SW480 (cell line): Measurements from ENCODE around the gene SLC16A2.

Source experiments
- DNase-seq: peaks from one replicate; pipeline ENCODE4 v3.0.0-alpha.2; 2016; ENCODE audit warnings: low spot score

Gene SLC16A2

GRCh38 chrX:74421036-74421739, at the start of gene SLC16A2:
Gene SLC16A2 (plus strand): TSS chrX:74421493. CDS start chrX:74421638, 145 bp downstream.
- DNase-seq: peak; percentile 64

DNA sequence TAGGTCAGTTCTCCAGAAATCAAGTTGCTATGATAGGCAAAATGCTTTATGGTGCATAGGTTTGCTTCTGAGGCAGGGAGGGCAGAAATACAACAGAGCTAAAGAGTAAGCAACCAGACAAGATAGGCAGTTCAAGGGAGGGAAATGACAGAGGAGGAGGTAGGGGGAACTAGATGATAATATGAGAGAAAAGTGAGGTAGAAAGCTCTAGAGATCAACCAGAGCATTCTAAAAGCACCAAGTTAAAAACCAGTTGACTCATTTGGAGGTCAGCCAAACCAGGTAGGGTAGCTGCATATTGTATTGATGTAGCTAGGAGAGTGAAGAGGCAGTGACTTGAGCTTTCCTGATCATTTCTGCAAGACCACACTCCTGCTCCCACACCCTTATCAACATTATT, 49.0 kb upstream of the SLC16A2 start:
- no peak for DNase-seq

DNA sequence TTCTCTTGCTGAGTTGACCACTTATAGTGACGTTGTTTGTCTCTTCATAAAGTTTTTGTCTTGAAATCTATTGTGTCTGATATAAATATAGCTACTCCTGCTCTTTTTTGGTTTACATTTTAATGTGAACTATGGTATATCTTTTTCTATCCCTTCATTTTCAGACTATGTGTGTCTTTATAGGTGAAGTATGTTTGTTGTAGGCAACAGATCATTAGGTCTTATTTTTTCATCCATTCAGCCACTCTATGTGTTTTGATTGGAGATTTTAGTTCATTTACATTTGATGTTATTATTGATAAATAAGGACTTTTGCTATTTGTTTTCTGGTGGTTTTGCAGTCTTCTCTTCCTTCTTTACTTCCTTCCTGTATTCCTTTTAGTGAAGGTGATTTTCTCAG, 44.0 kb upstream of the SLC16A2 start:
- DNase-seq: no peak

DNA sequence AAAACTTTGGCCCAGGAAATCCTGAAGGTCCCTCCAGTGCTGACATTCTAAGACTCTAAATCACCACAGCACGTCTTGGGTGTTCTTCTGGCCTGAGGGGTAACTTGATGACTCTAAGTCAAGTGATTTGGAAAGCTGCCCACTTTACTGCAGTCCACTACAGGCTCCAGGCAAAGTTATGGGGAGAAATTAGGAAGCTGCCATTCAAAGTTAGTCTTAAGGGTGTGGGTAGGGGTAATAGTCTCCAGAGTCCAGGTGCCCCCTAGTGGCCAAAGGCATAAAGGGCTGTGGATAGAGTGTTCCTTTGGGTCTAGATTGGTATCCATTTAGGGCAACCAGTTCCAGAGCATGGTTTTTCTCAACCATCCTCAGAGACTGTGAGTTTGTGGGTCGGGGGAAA, 38.7 kb upstream of the SLC16A2 start:
- DNase-seq: peak; percentile 64

- peak; percentile 39 for DNase-seq
These were observed 37.7 kb upstream of the SLC16A2 start for GRCh38 chrX:74383611-74384010.

GRCh38 chrX:74389016-74389722, 32.1 kb upstream of the SLC16A2 start:
- DNase-seq: no peak

DNA sequence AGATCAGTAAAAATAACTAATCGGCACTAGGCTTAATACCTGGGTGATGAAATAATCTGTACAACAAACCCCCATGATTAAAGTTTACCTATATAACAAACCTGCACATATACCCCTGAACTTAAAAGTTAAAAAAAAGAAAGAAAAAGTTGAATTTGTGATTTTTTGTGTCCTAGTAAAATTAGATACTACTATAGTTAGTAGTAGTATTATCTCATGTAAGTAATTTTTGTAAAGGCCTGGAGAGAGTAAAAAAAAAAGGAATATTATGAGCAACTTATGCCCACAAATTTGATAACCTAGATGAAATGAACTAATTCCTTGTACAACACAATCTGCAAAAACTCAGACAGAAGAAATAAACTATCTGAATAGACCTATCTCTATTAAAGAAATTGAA, 25.7 kb upstream of the SLC16A2 start:
- no peak for DNase-seq

GRCh38 chrX:74405973-74406489, 15.3 kb upstream of the SLC16A2 start:
- no peak for DNase-seq

GRCh38 chrX:74408304-74408703, 13.0 kb upstream of the SLC16A2 start:
- DNase-seq: no peak

DNA sequence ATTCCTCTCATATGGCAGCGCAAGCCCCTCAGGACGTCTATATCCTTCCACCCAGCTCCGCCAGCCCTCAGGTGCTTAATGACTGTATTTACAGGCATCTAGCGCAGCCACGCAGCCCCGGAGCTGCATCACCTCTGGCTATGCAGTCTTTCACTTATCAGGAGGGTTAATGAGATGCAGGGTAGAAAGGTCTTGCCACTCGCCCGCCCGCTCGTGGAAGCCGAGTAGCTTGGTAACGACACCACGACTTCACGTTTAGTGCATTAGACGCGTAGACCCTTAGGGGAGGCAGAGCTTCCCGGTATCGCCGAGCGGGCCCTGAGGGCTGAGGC, 1.5 kb upstream of the SLC16A2 start:
- DNase-seq: peak; percentile 18

DNA sequence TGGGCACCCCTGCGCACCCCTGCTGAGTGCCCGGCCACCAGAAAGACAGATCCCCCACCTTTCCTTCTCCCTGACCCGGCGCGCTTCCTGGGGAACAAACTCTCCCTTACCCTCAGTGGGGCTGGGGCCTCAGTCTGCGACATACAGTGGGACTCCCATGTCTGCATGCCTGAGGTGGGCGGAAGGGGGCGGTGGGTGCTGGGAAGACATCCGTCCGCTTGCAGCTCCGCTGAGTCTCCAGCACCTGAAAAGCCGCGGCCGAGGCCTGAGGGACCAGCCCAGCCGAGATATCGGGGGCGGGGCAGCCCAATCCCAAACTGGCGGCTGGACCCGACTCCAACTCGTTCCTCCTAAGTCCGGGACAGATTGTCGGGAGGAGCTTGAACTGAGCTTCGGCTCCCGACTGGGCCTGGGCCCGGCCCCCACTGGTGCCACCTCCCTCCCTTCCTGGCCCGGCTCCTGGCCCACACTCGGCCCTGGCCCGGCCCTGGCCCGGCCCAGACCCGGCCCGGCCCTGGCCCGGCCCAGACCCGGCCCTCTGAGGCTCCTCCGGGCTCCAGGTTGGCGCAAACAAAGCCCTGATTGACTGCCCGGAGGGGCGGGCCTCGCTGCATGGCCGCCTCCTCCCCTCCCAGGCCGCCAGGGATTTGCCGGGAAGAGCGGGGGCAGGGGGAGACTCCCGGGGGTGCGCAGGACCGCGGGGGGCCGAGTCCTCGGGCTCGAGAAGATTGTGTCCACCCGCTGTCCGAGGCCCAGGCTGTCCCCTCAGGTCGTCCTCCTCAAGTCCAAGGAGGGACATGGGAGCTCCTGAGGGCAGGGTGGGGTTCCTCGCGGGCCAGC, 877 bp upstream of the SLC16A2 start:
- peak; percentile 36 for DNase-seq

- no peak for DNase-seq
These were observed 553 bp downstream of the SLC16A2 start for GRCh38 chrX:74421740-74422352.

DNA sequence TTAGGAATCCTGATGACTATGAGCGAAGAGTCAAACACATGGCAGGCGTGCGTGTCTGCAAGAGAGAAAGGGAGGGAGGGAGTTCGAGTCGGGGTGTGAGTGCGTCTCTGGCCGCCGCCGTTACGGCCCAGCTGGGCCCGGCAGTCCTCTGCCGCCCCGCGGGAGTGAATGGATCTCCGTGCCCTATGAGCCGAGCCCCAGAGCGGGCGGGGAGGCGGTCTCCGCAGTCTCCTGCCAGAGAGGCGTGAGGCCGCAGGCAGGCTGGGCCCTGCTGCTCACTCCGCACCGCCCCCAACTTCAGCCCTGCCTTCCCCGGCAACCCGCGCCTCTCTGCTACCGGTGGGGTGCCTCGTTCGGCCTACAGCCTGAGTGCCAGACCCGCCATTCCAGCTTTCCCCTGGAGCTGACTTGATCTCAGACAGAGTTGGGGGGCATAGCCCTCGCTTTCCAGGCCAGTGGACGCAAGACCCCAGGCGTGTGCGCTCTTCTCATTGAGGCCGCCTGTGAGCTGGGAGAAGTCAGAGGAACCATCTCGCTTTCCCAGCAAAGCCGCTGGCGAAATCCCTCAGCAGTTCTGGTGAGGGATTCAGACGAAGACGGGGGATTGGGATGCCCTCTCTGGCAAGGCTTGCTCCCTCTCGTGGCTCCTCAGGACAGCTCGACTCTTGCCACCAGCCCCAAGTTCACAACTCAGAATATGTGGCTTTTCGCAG, 1.4 kb downstream of the SLC16A2 start:
- no peak for DNase-seq

DNA sequence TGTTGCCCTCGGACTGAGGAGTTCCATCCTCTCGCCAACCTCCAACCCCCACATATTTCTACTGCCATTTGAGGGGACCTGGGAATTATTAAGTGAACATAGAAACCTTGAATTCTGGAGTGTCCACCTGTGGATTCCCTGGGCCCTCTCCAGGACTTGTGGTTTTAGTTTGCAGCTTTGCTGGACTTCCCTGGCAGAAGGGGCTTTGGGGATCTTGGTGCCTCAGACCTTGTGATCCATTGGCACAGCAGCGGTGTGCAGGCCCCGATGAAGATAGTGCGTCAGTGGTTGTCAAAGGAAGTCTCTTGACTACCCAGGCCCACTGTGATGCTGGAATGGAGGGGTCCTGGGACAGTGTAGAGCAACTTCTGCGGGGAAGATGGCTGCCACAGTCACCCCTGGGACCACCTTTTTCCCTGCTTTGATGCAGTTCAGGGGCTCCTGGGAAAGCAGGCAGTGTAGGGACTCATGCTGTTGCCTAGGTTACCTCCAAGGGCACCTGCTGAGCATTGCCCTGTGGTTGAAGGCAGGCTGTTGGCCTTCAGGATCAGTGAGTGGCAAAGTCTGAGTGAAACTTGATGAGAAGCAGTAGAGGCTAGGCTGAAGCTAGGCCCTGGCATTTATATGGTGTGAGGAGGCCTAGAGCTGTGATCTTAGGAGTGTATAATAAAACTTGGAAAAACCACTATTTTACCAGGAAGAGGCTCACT, 2.2 kb downstream of the SLC16A2 start:
- peak; percentile 0 for DNase-seq

DNA sequence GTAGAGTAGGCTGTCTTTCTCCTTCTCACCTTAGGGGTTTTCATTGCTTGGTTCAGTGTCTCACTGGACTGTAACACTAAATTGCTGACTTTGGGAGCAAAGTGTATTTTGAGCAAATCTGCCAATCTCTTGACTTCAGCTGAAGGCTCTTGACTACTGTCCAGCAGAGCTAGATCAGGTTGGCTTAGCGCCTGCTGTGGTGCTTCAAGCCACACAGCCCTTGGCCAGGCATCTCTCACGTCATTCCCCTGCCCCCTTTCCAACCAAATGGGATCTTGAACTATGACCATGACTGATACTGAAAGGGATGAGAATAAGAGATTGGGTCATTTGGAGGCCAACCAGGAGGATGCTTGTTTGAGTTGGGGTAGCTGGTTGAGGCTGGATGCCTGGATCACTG, 4.8 kb downstream of the SLC16A2 start:
- no peak for DNase-seq

DNA sequence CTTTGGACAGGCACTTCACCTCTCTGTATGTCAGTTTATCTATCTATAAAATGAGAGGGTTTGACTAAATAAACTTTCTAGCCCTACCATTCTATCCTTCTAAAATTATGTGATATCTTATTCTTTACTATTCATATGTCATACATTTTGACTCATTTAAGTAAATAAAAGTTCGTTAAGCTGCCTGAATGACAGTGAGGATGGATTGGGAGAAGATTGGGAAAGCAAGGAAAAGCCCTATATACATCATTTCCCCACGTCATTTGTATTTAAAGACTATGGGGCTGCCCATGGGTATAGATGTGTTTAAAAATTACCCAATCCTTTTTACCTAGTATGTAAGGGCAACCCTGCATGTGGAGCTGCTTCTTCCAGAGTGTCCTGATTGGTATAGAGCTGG, 5.3 kb downstream of the SLC16A2 start:
- no peak for DNase-seq

DNA sequence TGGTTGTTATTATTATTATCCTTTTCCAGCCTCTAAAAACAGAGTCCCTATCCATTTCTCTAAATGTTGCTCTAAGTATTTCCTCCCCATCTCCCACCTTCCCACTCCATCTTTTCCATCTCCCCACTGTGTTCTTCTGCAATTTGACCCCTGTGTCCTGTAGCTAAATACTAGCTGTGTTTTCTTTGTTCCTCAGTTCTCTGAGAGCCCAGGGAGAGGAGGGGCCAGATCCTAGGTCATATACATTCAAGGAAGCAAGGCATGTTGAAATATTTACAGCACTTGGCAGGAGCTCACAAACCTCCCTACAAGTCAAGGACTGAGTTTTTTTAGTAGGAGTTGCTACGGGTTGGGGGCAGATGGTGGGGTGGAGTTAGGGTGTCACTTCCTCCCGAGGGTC, 10.5 kb downstream of the SLC16A2 start:
- DNase-seq: no peak

- no peak for DNase-seq
These were observed 13.0 kb downstream of the SLC16A2 start for GRCh38 chrX:74434336-74434735.

DNA sequence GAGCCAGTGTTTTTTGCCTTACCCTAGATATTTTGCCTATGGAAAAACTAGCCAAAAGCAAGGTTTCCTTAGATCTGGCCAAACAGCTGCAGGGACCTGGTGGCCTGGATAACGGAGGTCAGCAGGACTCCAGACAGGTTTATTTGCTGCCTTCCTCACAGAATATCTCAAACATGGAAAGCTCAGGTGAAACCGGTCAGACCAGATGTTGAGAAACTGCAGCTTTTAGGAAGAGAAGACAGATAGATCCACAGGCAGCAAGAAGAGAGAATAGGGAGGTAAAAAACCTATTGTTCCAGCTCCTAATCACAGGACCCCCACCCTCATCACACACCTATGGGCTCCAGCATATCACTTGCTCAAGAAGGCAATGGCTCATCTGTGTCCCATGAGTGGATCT, 16.2 kb downstream of the SLC16A2 start:
- no peak for DNase-seq

DNA sequence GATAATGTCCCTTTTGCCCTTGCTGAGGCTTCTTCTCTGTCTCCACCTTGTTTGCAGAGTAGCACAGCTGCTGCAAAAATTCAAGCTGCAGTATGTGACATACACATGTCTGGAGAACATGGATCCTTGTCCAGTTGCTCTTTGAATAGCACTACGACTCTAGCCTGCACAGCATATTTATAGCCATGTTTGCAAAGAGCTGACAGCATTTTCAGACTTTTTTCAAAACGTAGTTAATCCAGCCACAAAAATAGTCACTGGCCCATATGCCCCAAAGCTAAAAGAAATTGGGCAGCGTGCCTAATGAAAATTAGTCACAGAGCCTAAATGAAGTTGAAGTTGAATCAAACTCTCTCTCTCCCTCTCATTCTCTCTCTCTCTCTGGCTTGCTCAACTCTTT, 17.5 kb downstream of the SLC16A2 start:
- DNase-seq: no peak

- DNase-seq: no peak
These were observed 23.8 kb downstream of the SLC16A2 start for GRCh38 chrX:74445099-74445498.
